ENCODE data around the gene KCNE1. TPM values are rescaled to one million over a fixed set of nuclear protein-coding genes. Genes with fewer than 3 reads are reported as not detected.
"Not testable (repeated sequence)": the region's sequence is repeated elsewhere in the genome, so short reads cannot be mapped to it uniquely, and the experiment has no call there.

Gene KCNE1
- under 1 TPM; 0.15 to 0.26 TPM for total RNA-seq

GRCh38 chr21:34511787-34512455 is at the start of gene KCNE1:
Gene KCNE1 (minus strand): TSS chr21:34512210. CDS start chr21:34449634, 62,576 bp downstream.
- no peaks in the 10 kb centered on the region for H3K9me3 Mint-ChIP-seq (ENCODE audit: low read depth)
- H3K27me3 Mint-ChIP-seq = peaks cover 3% of the 10 kb centered on the region
- no peaks in the 10 kb centered on the region for H3K4me1 Mint-ChIP-seq
- no peaks in the 10 kb centered on the region for H3K36me3 Mint-ChIP-seq
- ATAC-seq (no peak), DNase-seq (no peak)
- CTCF ChIA-PET = interaction anchor here (1.6 to 2.0 kb wide), 2 partner anchors 14 to 71 kb away, joined by 4 to 8 read pairs; no protein-coding TSS in a partner anchor
- H3K27ac Mint-ChIP-seq = no peak within 1 kb of the TSS
- no peak within 1 kb of the TSS for H3K4me3 Mint-ChIP-seq

- DNase-seq (no peak), ATAC-seq (no peak)
- Mint-ChIP-seq H3K9me3 (ENCODE audit: low read depth) (no peaks in the 10 kb centered on the region), H3K4me1 (no peaks in the 10 kb centered on the region), H3K27ac (no peak overlapping the region), H3K36me3 (no peaks in the 10 kb centered on the region), H3K4me3 (no peak overlapping the region), H3K27me3 (no peaks in the 10 kb centered on the region)
- CTCF ChIA-PET = no interaction called here
These were observed 49.8 kb upstream of the KCNE1 start for GRCh38 chr21:34561806-34562205.

GRCh38 chr21:34560609-34561008 is 48.6 kb upstream of the KCNE1 start:
- no peak overlapping the region for H3K27ac Mint-ChIP-seq
- DNase-seq (no peak), ATAC-seq (no peak)
- H3K4me3 Mint-ChIP-seq = no peak overlapping the region
- no peaks in the 10 kb centered on the region for H3K9me3 Mint-ChIP-seq (ENCODE audit: low read depth)
- H3K4me1 Mint-ChIP-seq = no peaks in the 10 kb centered on the region
- CTCF ChIA-PET = no interaction called here
- no peaks in the 10 kb centered on the region for H3K36me3 Mint-ChIP-seq
- no peaks in the 10 kb centered on the region for H3K27me3 Mint-ChIP-seq

GRCh38 chr21:34560021-34560420 is 48.0 kb upstream of the KCNE1 start:
- H3K9me3 Mint-ChIP-seq (ENCODE audit: low read depth) = peaks cover 5% of the 10 kb centered on the region
- DNase-seq (no peak), ATAC-seq (no peak)
- peaks cover 1% of the 10 kb centered on the region for H3K36me3 Mint-ChIP-seq
- no peak overlapping the region for H3K4me3 Mint-ChIP-seq
- no peaks in the 10 kb centered on the region for H3K27me3 Mint-ChIP-seq
- CTCF ChIA-PET = no interaction called here
- H3K4me1 Mint-ChIP-seq = no peaks in the 10 kb centered on the region
- H3K27ac Mint-ChIP-seq = no peak overlapping the region

- Mint-ChIP-seq H3K36me3 (peaks cover 1% of the 10 kb centered on the region), H3K4me3 (no peak overlapping the region), H3K27ac (no peak overlapping the region), H3K27me3 (no peaks in the 10 kb centered on the region), H3K4me1 (no peaks in the 10 kb centered on the region), H3K9me3 (ENCODE audit: low read depth) (peaks cover 6% of the 10 kb centered on the region)
- DNase-seq = no peak
- CTCF ChIA-PET = no interaction called here
- no peak for ATAC-seq
These were observed 47.1 kb upstream of the KCNE1 start for GRCh38 chr21:34559089-34559631.

GRCh38 chr21:34558166-34558565 is 46.2 kb upstream of the KCNE1 start:
- Mint-ChIP-seq H3K27ac (no peak overlapping the region), H3K27me3 (no peaks in the 10 kb centered on the region), H3K4me3 (no peak overlapping the region), H3K4me1 (no peaks in the 10 kb centered on the region), H3K9me3 (ENCODE audit: low read depth) (peaks cover 6% of the 10 kb centered on the region), H3K36me3 (peaks cover 1% of the 10 kb centered on the region)
- CTCF ChIA-PET = no interaction called here
- no peak for DNase-seq
- no peak for ATAC-seq

GRCh38 chr21:34557261-34557660 is 45.3 kb upstream of the KCNE1 start:
- H3K27me3 Mint-ChIP-seq = no peaks in the 10 kb centered on the region
- no peak overlapping the region for H3K4me3 Mint-ChIP-seq
- DNase-seq (no peak), ATAC-seq (no peak)
- H3K4me1 Mint-ChIP-seq = no peaks in the 10 kb centered on the region
- CTCF ChIA-PET = no interaction called here
- H3K9me3 Mint-ChIP-seq (ENCODE audit: low read depth) = peaks cover 6% of the 10 kb centered on the region
- H3K27ac Mint-ChIP-seq = no peak overlapping the region
- H3K36me3 Mint-ChIP-seq = peaks cover 1% of the 10 kb centered on the region

GRCh38 chr21:34554670-34555069 is 42.7 kb upstream of the KCNE1 start:
- CTCF ChIA-PET; H3K36me3 Mint-ChIP-seq; H3K9me3 Mint-ChIP-seq (ENCODE audit: low read depth); H3K27me3 Mint-ChIP-seq; H3K4me3 Mint-ChIP-seq; H3K27ac Mint-ChIP-seq; H3K4me1 Mint-ChIP-seq; DNase-seq; ATAC-seq: not testable (repeated sequence)

GRCh38 chr21:34554227-34554626 is 42.2 kb upstream of the KCNE1 start:
- Mint-ChIP-seq H3K4me1 (no peaks in the 10 kb centered on the region), H3K4me3 (no peak overlapping the region), H3K36me3 (peaks cover 1% of the 10 kb centered on the region), H3K27ac (no peak overlapping the region), H3K27me3 (no peaks in the 10 kb centered on the region), H3K9me3 (ENCODE audit: low read depth) (peaks cover 6% of the 10 kb centered on the region)
- CTCF ChIA-PET = no interaction called here
- DNase-seq = no peak
- no peak for ATAC-seq

- Mint-ChIP-seq H3K27me3 (no peaks in the 10 kb centered on the region), H3K4me1 (peaks cover 2% of the 10 kb centered on the region), H3K4me3 (no peak overlapping the region), H3K27ac (no peak overlapping the region), H3K36me3 (peaks cover 1% of the 10 kb centered on the region), H3K9me3 (ENCODE audit: low read depth) (peaks cover 6% of the 10 kb centered on the region)
- ATAC-seq = no peak
- CTCF ChIA-PET = no interaction called here
- DNase-seq = no peak
These were observed 41.3 kb upstream of the KCNE1 start for GRCh38 chr21:34553151-34553952.

GRCh38 chr21:34552360-34553098 is 40.5 kb upstream of the KCNE1 start:
- H3K27ac Mint-ChIP-seq = no peak overlapping the region
- H3K4me3 Mint-ChIP-seq = no peak overlapping the region
- peaks cover 1% of the 10 kb centered on the region for H3K36me3 Mint-ChIP-seq
- H3K9me3 Mint-ChIP-seq (ENCODE audit: low read depth) = peaks cover 6% of the 10 kb centered on the region
- CTCF ChIA-PET = no interaction called here
- ATAC-seq (no peak), DNase-seq (no peak)
- peaks cover 2% of the 10 kb centered on the region for H3K4me1 Mint-ChIP-seq
- H3K27me3 Mint-ChIP-seq = no peaks in the 10 kb centered on the region

GRCh38 chr21:34550182-34550799 is 38.3 kb upstream of the KCNE1 start:
- Mint-ChIP-seq H3K27me3 (no peaks in the 10 kb centered on the region), H3K9me3 (ENCODE audit: low read depth) (peaks cover 4% of the 10 kb centered on the region), H3K36me3 (peaks cover 1% of the 10 kb centered on the region), H3K4me3 (no peak overlapping the region), H3K4me1 (peaks cover 7% of the 10 kb centered on the region), H3K27ac (no peak overlapping the region)
- CTCF ChIA-PET = no interaction called here
- DNase-seq = no peak
- no peak for ATAC-seq

- no peaks in the 10 kb centered on the region for H3K36me3 Mint-ChIP-seq
- H3K4me1 Mint-ChIP-seq = peaks cover 17% of the 10 kb centered on the region
- ATAC-seq (no peak), DNase-seq (no peak)
- H3K4me3 Mint-ChIP-seq = no peak overlapping the region
- CTCF ChIA-PET = no interaction called here
- no peaks in the 10 kb centered on the region for H3K9me3 Mint-ChIP-seq (ENCODE audit: low read depth)
- no peaks in the 10 kb centered on the region for H3K27me3 Mint-ChIP-seq
- no peak overlapping the region for H3K27ac Mint-ChIP-seq
These were observed 36.9 kb upstream of the KCNE1 start for GRCh38 chr21:34548781-34549376.

Measured in activated CD8-positive, alpha-beta memory T cell treated with anti-CD3 and anti-CD28 coated beads, Interleukin-2, amount 10 ng/mL, durations not matched to agents 7 days and 5 days (primary cell).